ENCODE data around the gene OVCA2.

DNA sequence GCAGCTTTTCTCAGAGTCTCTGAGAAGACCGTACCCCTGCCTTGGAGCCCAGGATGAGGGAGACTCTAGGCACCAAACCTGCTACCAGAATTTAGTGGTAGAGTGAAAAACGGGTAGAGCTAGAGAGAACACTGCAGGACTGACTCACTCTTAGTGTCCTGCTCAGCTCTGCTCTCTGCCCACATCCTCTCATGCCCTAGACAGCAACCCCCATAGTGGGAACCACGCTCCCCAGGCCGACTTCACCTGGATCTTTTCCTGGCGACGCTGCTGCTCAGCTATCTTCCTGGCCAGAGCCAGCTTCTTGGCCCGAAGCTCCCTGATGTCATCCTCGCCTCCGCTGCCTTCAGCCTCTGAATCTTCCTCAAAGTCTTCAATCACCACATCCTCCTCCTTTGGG is 39.7 kb downstream of the OVCA2 start:
- TF ChIP-seq POLR2A (IDR thresholded peaks at IDR 0.05; ENCODE audit: borderline replicate concordance, extremely low read depth, insufficient read depth, insufficient read length) (no peak), TCF7L2 (IDR thresholded peaks at IDR 0.05; ENCODE audit: borderline replicate concordance, extremely low read depth, insufficient read depth, insufficient read length) (no peak), ZNF274 (IDR thresholded peaks at IDR 0.05; ENCODE audit: low read depth, low read length) (no peak), RAD21 (IDR thresholded peaks at IDR 0.05; ENCODE audit: low read depth) (no peak), EZH2 (IDR thresholded peaks at IDR 0.05) (no peak), CTCF (IDR thresholded peaks at IDR 0.05 in 2 of 3, conservative IDR thresholded peaks at IDR 0.05 in 1 of 3; ENCODE audit: borderline replicate concordance in 1 of 3, insufficient read depth in 1 of 3, low read depth in 2 of 3, low read length in 2 of 3) (no peak), ZBTB33 (IDR thresholded peaks at IDR 0.05; ENCODE audit: extremely low read depth, insufficient replicate concordance, low read length) (no peak), POLR2AphosphoS5 (IDR thresholded peaks at IDR 0.05; ENCODE audit: low read depth, low read length) (no peak), SRF (IDR thresholded peaks at IDR 0.05; ENCODE audit: low read depth) (no peak), EGR1 (IDR thresholded peaks at IDR 0.05; ENCODE audit: low read depth) (no peak), SP1 (IDR thresholded peaks at IDR 0.05; ENCODE audit: low read depth) (no peak), FOSL1 (IDR thresholded peaks at IDR 0.05; ENCODE audit: low read depth) (no peak)
- TF ChIP-seq, protein P1, sequence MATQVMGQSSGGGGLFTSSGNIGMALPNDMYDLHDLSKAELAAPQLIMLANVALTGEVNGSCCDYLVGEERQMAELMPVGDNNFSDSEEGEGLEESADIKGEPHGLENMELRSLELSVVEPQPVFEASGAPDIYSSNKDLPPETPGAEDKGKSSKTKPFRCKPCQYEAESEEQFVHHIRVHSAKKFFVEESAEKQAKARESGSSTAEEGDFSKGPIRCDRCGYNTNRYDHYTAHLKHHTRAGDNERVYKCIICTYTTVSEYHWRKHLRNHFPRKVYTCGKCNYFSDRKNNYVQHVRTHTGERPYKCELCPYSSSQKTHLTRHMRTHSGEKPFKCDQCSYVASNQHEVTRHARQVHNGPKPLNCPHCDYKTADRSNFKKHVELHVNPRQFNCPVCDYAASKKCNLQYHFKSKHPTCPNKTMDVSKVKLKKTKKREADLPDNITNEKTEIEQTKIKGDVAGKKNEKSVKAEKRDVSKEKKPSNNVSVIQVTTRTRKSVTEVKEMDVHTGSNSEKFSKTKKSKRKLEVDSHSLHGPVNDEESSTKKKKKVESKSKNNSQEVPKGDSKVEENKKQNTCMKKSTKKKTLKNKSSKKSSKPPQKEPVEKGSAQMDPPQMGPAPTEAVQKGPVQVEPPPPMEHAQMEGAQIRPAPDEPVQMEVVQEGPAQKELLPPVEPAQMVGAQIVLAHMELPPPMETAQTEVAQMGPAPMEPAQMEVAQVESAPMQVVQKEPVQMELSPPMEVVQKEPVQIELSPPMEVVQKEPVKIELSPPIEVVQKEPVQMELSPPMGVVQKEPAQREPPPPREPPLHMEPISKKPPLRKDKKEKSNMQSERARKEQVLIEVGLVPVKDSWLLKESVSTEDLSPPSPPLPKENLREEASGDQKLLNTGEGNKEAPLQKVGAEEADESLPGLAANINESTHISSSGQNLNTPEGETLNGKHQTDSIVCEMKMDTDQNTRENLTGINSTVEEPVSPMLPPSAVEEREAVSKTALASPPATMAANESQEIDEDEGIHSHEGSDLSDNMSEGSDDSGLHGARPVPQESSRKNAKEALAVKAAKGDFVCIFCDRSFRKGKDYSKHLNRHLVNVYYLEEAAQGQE (IDR thresholded peaks at IDR 0.05; ENCODE audit: low read depth) = no peak
- TF ChIP-seq, protein P2, sequence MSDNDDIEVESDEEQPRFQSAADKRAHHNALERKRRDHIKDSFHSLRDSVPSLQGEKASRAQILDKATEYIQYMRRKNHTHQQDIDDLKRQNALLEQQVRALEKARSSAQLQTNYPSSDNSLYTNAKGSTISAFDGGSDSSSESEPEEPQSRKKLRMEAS (IDR thresholded peaks at IDR 0.05) = no peak

Data from HCT116 (cell line).